Astrocyte (in vitro differentiated cells and primary cell): ENCODE data around the gene SPATA13. TPM values are rescaled to one million over a fixed set of nuclear protein-coding genes. Genes with fewer than 3 reads are reported as not detected.

Experiments used
- DNase-seq: peaks from one replicate; pipeline ENCODE4 v3.0.0-alpha.2; 2010; ENCODE audit warnings: low read depth
- FAIRE-seq: peaks from 2 replicates; lab custom pipeline; 2011; peaks lifted over from hg19 to GRCh38; lab: Jason Lieb, UNC
- H2AFZ ChIP-seq: 2 replicates; pipeline ENCODE4 v1.6.0; 2012; ENCODE audit warnings: low read depth, low read length, inconsistent platforms
- H3K27ac ChIP-seq: 2 replicates; pipeline ENCODE4 v1.5.1; 2011; ENCODE audit warnings: low read depth, low read length, inconsistent platforms
- H3K27me3 ChIP-seq: 2 replicates; pipeline ENCODE4 v1.6.0; 2011; ENCODE audit warnings: low read length, inconsistent platforms; ENCODE audit not compliant: insufficient read depth
- H3K36me3 ChIP-seq: 2 replicates; pipeline ENCODE4 v1.5.1; 2011; ENCODE audit warnings: low read length, inconsistent platforms; ENCODE audit not compliant: insufficient read depth
- H3K4me1 ChIP-seq: 2 replicates; pipeline ENCODE4 v1.5.1; 2011; ENCODE audit warnings: low read length, inconsistent platforms; ENCODE audit not compliant: insufficient read depth
- H3K4me2 ChIP-seq: 2 replicates; pipeline ENCODE4 v1.6.0; 2012; ENCODE audit warnings: low read length, inconsistent platforms
- H3K4me3 ChIP-seq: 2 replicates; pipeline ENCODE4 v1.5.1; 2011; ENCODE audit warnings: low read depth, mild to moderate bottlenecking, low read length, inconsistent platforms; ENCODE audit not compliant: insufficient read depth
- H3K79me2 ChIP-seq: 2 replicates; pipeline ENCODE4 v1.6.0; 2012; ENCODE audit warnings: mild to moderate bottlenecking, low read length, inconsistent platforms; ENCODE audit not compliant: insufficient read depth
- H3K9ac ChIP-seq: 2 replicates; pipeline ENCODE4 v1.6.0; 2012; ENCODE audit warnings: mild to moderate bottlenecking, low read length, inconsistent platforms
- H3K9me3 ChIP-seq: 2 replicates; pipeline ENCODE4 v1.5.1; 2012; ENCODE audit warnings: low read depth, mild to moderate bottlenecking, low read length, inconsistent platforms; ENCODE audit not compliant: insufficient read depth
- H4K20me1 ChIP-seq: 2 replicates; pipeline ENCODE4 v1.6.0; 2012; ENCODE audit warnings: low read length, inconsistent platforms; ENCODE audit not compliant: insufficient read depth
- H3K27ac Mint-ChIP-seq: one replicate; pipeline ENCODE4 v1.8.0; 2021; ENCODE audit warnings: mild to moderate bottlenecking, mixed read lengths; ENCODE audit not compliant: unreplicated experiment
- H3K27me3 Mint-ChIP-seq: one replicate; pipeline ENCODE4 v1.8.0; 2021; ENCODE audit warnings: low read depth, mixed read lengths; ENCODE audit not compliant: unreplicated experiment
- H3K36me3 Mint-ChIP-seq: one replicate; pipeline ENCODE4 v1.8.0; 2021; ENCODE audit warnings: low read depth, mixed read lengths; ENCODE audit not compliant: unreplicated experiment
- H3K4me1 Mint-ChIP-seq: one replicate; pipeline ENCODE4 v1.8.0; 2021; ENCODE audit warnings: low read depth, mixed read lengths; ENCODE audit not compliant: unreplicated experiment
- H3K4me3 Mint-ChIP-seq: one replicate; pipeline ENCODE4 v1.8.0; 2021; ENCODE audit warnings: mild to moderate bottlenecking, moderate library complexity, mixed read lengths; ENCODE audit not compliant: unreplicated experiment
- H3K9me3 Mint-ChIP-seq: one replicate; pipeline ENCODE4 v1.8.0; 2021; ENCODE audit warnings: mild to moderate bottlenecking, mixed read lengths; ENCODE audit not compliant: unreplicated experiment
- EZH2 ChIP-seq: IDR thresholded peaks from 2 replicates; pipeline ENCODE4 v1.6.1; 2012; ENCODE audit warnings: mild to moderate bottlenecking, low read length, inconsistent platforms; ENCODE audit not compliant: insufficient read depth
- total RNA-seq: library from RNA; stranded (reverse); gene quantifications from 2 replicates; pipeline ENCODE4 v1.2.1, GENCODE V29; 2021
- TF ChIP-seq, protein P1 (sequence below): IDR thresholded peaks from 2 replicates; pipeline ENCODE4 v1.5.1; 2011; ENCODE audit warnings: low read depth, mild to moderate bottlenecking, inconsistent platforms, low read length, moderate library complexity; ENCODE audit not compliant: insufficient read depth

SPATA13 gene
- total RNA-seq, 1 donor from 2014 or later: 6.2 TPM

DNA sequence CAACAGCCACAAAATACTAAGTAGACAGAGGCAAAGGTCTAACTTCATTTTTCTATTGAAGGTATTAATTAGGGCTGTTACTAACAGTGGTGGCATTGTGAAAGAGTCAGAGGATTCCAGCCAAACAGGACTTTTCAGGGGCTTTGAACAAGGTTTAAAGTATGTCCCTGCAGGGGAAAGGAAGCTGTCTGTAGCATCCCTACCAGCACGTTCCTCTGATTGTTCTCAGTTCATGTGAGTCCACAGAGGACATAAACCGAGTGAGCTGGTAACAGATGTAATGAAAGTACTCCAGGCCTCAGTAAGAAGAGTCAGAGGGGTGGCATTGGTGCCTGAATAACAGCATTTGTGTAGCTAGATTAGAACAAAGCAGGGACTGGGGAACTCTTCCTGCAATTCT lies 15.3 kb upstream of the SPATA13 start:
- peaks cover 24% of the 10 kb centered on the region for H3K4me1 Mint-ChIP-seq
- FAIRE-seq: no peak

GRCh38 chr13:24145674-24146073 lies 14.8 kb upstream of the SPATA13 start:
- Mint-ChIP-seq H3K36me3 (peaks cover 2% of the 10 kb centered on the region), H3K27me3 (no peaks in the 10 kb centered on the region), H3K27ac (no peak overlapping the region), H3K4me1 (peaks cover 24% of the 10 kb centered on the region), H3K4me3 (no peak overlapping the region), H3K9me3 (peaks cover 3% of the 10 kb centered on the region)
- DNase-seq (no peak), FAIRE-seq (no peak)
- H3K4me1 ChIP-seq: peaks cover 20% of the 10 kb centered on the region
- H3K9ac ChIP-seq: no peak overlapping the region
- H3K27me3 ChIP-seq: peaks cover 4% of the 10 kb centered on the region
- no peak overlapping the region for H2AFZ ChIP-seq
- no peaks in the 10 kb centered on the region for H3K79me2 ChIP-seq
- no peak for TF ChIP-seq EZH2
- TF ChIP-seq, protein P1, sequence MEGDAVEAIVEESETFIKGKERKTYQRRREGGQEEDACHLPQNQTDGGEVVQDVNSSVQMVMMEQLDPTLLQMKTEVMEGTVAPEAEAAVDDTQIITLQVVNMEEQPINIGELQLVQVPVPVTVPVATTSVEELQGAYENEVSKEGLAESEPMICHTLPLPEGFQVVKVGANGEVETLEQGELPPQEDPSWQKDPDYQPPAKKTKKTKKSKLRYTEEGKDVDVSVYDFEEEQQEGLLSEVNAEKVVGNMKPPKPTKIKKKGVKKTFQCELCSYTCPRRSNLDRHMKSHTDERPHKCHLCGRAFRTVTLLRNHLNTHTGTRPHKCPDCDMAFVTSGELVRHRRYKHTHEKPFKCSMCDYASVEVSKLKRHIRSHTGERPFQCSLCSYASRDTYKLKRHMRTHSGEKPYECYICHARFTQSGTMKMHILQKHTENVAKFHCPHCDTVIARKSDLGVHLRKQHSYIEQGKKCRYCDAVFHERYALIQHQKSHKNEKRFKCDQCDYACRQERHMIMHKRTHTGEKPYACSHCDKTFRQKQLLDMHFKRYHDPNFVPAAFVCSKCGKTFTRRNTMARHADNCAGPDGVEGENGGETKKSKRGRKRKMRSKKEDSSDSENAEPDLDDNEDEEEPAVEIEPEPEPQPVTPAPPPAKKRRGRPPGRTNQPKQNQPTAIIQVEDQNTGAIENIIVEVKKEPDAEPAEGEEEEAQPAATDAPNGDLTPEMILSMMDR: no peak
- no peaks in the 10 kb centered on the region for H3K36me3 ChIP-seq
- no peaks in the 10 kb centered on the region for H3K9me3 ChIP-seq
- no peak overlapping the region for H3K4me2 ChIP-seq
- H3K4me3 ChIP-seq: no peak overlapping the region
- no peaks in the 10 kb centered on the region for H4K20me1 ChIP-seq
- H3K27ac ChIP-seq: no peak overlapping the region

More for the DNA sequence above, 15.3 kb upstream of the SPATA13 start:
- TF ChIP-seq EZH2: no peak
- TF ChIP-seq, protein P1: no peak
- no peak for DNase-seq
- Histone ChIP-seq H3K4me2 (no peak overlapping the region), H3K9ac (no peak overlapping the region), H3K4me1 (peaks cover 20% of the 10 kb centered on the region), H3K9me3 (no peaks in the 10 kb centered on the region), H3K27me3 (peaks cover 4% of the 10 kb centered on the region), H2AFZ (no peak overlapping the region), H3K4me3 (no peak overlapping the region), H3K36me3 (no peaks in the 10 kb centered on the region), H3K79me2 (no peaks in the 10 kb centered on the region), H4K20me1 (no peaks in the 10 kb centered on the region), H3K27ac (no peak overlapping the region)
- Mint-ChIP-seq H3K9me3 (peaks cover 3% of the 10 kb centered on the region), H3K27me3 (no peaks in the 10 kb centered on the region), H3K4me3 (no peak overlapping the region), H3K27ac (no peak overlapping the region), H3K36me3 (peaks cover 2% of the 10 kb centered on the region)

DNA sequence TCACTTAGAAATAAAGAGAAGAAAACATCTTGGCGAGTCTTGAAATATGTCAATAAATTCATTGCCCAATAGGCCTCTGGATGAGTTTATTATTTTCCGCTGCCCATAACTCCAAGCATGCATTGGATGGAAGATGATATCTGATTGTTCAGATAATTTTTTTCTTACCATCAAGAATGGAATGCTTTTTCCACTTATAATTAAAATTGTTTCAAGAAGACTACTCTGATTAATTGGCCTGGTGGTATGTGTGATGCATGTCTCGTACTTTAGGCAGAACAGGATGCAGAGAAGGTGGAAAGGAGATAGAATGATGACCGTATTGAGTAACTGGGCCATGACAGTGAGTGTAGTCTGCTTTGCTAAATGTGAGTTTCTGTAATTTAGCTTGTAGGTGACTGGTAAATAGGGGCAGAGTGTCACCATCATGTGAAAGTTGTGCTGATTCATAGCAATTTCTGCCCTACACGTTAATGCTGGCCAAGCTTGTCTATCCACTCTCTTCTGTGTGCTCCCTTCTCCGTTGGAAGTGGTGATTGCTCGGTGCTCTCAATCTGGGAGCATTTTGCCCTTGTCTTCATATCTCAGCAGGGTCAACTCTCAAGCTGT lies 13.5 kb upstream of the SPATA13 start:
- no peak overlapping the region for H3K4me2 ChIP-seq
- H4K20me1 ChIP-seq: no peaks in the 10 kb centered on the region
- no peak overlapping the region for H3K9ac ChIP-seq
- peaks cover 4% of the 10 kb centered on the region for H3K27me3 ChIP-seq
- no peaks in the 10 kb centered on the region for H3K79me2 ChIP-seq
- no peak overlapping the region for H3K27ac ChIP-seq
- FAIRE-seq (peak; percentile 23), DNase-seq (peak; percentile 39)
- Mint-ChIP-seq H3K9me3 (peaks cover 3% of the 10 kb centered on the region), H3K27ac (no peak overlapping the region), H3K4me3 (no peak overlapping the region), H3K4me1 (peaks cover 24% of the 10 kb centered on the region), H3K36me3 (no peaks in the 10 kb centered on the region), H3K27me3 (no peaks in the 10 kb centered on the region)
- TF ChIP-seq, protein P1: no peak
- TF ChIP-seq EZH2: no peak
- H3K9me3 ChIP-seq: no peaks in the 10 kb centered on the region
- peaks cover 20% of the 10 kb centered on the region for H3K4me1 ChIP-seq
- H3K36me3 ChIP-seq: no peaks in the 10 kb centered on the region
- H3K4me3 ChIP-seq: no peak overlapping the region
- H2AFZ ChIP-seq: no peak overlapping the region
